GM19035 (cell line): ENCODE measurements around the gene TGM2.

Experiments used
- ATAC-seq: cut with Tn5 transposase; IDR thresholded peaks from one replicate; pipeline ENCODE4 v1.9.1; 2021; ENCODE audit not compliant: unreplicated experiment

Gene TGM2

DNA sequence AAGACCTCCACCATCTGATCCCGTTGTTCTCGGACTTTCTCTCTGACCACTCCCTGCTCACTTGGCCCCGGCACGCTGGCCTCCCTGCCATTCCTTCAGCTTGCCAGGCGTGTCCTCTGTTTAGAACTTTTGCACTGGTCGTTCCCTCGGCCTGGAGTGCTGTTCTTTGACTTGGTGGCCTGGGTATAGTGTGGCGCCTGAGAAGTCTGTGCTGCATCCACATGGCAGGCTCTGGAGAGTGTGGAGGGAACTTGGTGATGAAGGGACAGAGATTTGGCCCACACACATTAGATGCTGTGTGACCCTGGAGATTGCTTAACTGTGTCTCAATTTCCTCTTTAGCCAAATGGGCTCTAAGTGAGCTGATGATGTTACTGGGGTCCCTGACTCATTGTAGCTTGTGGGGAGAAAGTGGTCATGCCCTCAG is 13.0 kb upstream of the TGM2 start:
- ATAC-seq: no peak

DNA sequence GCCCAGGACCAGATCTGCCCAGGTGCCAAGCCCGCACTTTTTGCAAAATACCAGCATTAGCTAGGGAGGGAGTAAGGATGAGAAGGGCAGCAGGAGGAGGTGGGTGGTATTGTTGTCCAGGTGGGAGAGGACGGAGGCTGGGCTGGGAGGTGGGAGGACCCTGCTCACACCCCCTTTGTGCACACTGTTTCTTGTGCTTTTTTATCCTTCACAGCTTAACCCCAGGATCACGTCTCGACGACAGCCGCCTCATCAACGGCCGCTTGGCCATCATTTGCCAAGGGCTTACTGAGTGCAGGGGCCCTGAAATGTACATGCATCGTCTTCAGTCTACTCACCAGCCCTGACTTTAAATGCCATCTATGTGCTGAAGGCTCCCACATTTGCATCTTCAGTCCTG is 12.1 kb upstream of the TGM2 start:
- no peak for ATAC-seq

DNA sequence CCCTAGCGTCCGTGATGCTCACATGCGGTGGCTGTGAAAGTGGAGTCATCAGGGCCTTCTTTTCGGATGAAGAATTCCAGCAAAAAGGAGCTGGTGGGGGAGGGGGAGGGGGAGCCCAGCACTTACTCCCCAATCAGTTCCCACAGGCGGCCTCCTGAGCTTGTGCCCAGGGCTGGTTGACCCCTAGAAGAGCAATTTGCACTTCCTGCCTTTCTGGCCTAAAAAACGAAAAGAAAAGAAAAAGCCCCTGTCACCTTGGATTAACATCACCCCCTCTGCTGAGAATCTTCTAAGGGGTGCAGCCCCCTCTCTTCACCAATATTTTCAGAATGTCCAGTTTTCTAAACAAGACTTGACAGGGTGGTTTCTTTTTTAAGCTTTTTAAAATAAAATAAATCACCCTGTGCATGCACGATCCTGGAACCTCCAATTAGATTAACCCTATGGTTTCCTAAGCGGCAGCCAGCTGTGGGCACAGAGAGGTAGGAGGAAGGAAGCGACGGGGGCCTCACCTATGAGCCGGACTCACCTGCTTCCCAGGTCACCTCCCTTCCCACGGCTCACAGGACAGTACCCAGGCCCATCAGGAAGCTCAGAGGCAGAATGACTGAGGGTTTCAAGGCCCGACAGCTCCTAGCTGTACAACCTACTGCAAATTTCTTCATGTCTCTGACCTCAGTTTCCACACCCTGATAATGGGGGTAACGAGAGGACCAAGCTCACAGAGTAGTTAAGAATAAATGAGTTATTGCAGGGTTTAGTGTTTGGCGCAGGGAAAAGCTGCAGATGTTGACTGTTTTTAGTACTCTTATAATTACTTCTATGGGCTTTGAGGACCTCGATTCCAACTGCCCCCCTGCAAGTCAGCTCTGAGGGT is 10.5 kb upstream of the TGM2 start:
- no peak for ATAC-seq

DNA sequence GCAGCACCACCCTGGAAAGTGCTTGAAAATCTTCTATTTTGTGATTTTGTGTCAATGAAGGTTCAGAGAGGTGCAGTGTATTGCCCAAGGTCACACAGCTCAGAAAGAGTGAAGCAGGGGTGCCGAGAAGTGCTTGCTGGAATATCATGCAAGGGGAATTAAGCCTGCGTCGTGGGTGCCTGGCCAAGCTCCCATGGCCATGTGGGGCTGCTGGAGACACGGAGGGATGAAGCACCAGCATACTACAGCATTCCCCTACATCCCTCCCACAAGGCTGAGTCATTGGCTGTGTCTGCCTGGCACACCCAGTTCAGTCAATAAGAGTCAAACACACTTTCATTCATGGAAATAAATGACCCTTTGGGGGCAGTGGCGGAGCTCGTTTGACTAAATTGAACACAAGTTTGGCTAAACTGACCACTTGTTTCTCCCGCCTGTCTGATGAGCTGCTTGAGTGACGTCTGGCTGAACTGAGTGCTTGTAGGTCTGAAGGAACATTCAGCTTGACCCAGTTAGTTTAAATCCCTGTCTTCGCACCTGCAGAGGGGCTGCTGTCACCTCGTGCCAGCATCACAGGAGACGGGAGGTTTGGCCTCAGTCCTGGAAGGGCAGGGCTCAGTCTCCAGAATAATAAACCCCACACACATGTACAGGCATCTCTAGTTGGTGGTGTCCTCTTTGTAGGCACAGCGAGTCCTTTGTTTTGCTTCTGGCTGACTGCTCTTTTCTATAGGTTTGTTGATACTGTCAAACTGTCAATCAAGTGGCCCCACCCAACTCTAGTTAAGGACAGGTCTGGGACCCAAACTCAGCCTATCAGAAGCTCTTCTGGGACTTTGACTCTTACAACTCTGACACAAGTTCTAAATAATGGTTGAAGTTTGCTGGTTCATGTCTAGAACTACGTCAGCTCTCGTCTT is 8.4 kb upstream of the TGM2 start:
- ATAC-seq: no peak

DNA sequence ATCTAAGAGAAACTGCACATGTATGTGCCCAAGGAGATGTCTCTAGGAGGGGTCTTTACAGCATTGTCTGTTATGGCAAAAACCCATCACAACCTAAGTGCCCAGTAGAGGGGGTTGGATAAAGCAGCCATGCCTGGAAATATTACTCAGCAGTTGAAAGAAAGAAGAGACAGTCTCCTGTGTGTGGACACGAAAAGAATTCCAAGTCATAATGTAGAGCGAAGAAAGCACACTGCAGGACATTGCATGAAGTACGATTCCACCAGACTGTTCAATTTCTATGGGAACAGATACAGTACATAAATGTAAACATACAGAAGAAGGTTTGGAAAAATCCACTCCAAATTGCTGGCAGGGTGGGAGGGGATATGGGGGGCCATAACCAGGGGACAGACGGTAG is 7.3 kb upstream of the TGM2 start:
- no peak for ATAC-seq

DNA sequence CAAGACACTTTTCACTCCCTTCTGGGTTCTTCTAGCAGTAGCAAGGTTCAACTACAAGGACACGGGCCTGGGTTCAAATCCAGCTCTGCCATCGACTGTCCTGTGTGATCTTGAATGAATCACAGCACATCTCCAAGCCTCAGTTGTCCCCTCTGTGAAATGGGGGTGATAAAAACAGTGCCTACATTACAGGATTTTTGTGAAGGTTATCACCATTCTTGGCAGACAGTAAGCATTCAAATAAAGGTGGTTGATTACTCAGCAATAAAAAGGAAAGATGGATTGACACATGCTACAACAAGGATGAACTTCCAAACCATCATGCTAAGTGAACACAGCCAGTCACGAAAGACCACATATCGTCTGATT is 6.6 kb upstream of the TGM2 start:
- no peak for ATAC-seq

DNA sequence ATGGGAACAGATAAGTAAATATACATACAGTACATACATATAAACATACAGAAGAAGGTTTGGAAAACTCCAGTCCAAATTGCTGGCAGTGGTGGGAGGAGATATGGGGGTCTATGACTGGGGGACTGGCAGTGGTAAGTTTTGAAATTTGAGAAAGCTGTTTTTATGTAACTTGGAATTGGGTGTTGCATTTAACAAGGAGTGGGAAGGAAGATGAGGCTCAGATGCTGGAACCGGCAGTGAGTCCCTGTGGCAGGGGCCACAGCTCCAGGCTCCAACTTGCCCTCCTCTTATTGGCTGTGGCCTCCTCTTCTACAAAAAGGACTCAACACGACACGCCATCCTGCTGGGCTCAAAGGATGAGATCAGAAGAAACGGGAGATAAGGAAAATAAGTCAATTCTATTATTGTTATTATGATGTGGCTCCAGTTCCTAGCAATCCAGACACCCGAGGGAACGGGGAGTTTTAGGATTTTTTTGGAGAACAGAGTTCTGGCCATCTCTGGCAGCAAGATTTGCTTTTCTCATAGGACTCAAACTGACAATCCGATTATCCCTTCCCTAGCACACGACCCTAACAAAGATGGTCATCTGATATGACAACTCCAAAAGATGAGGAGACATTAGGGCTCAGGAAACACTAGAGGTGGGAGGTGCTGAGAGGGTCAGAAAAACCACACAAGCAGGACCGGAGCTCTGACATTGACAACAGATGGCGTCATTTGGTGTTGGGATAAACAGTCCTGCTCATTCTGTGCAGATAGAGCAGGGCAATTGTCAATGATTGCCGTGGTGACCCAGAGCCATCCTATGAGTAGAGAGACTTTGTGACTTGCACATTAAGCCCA is 6.0 kb upstream of the TGM2 start:
- ATAC-seq: no peak

DNA sequence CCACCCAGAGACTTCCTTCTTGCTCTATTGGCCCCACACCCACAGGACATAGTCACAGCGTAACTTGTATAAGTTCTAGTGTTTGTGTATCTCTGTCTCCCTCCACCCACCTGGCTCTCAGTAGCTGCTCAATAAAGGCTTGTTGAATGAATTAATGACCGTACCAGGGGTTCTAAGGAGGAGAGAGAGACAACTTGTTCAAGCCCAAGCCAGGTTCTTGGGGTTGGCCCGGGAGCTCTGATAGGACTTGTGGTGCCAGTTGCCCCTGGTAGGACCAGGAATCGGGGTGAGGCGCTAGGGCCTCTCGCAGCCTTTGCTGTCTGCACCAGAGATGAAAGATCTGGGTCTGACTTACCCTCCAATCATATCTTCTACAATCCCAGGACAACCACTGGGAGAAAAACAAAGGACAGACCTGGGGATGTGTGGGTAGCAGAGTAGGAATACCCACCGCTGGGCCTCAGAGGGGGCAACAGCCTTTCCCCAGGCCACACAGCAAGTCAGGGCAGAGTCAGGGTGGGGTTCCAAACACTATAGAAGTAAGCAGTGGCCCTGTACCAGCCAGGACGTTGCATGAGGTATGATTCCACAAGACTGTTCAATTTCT is 5.3 kb upstream of the TGM2 start:
- no peak for ATAC-seq

DNA sequence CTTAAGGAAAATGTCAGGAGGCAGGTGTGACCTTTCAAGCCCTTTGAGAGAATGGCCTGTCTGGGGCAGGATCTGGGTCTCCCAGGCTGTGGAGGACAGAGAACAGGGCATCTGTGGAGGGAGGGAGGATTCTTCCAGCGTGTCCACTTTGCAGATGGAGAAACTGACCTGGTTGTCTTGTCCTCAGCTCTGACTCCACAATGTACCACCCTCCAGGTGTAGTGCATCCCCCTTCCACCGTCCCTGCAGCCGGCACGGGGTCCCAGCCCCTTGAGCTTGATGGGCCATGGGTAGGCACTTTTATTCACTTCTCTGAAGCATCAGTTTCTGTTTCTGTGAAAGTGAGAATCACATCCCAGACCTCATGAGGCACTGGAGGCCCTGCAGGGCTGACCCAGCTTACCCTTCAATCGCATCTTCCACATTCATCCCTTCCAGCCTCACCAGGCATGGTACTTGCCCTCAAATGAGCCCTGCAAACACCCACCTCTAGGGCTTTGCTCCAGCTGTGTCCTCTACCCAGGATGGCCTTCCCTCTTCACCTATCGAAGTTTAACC is 4.6 kb upstream of the TGM2 start:
- no peak for ATAC-seq

DNA sequence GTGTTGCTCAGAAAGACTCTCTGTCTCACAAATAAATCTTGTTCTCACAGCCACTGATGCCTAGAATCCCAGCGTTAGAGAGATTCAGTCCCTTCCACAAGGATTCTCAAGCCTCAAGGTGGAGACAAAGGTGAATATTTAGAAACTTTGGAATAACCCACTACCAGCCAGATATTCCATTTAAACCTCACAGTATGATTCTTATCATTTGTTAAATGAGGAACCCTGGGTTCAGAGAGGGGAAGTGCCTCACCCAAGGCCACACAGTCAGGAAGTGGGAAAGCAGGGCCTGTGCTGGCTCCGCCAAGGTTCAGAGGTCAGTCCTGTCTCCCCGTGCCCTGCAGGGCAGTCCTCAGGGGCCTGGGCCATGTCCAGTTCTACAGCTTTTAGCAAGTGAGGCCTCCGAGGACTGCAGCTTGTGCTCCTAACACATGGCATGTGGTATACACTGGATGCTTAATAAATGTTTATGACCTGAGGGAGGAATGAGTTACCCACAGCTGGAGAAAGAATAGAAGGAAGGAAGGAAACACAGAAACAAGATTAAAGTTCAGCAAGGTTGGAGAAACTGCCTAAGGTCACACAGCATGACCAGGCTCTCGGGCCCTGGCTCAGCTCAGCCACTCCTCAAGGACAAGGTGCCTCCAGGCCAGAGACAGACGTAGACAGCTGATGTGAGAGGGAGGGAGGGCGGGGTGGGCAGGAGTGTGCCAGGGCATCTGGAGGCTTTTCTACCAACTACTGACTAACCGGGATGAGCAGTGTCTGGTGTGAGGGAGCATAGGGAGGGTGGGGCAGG is 3.9 kb upstream of the TGM2 start:
- no peak for ATAC-seq

DNA sequence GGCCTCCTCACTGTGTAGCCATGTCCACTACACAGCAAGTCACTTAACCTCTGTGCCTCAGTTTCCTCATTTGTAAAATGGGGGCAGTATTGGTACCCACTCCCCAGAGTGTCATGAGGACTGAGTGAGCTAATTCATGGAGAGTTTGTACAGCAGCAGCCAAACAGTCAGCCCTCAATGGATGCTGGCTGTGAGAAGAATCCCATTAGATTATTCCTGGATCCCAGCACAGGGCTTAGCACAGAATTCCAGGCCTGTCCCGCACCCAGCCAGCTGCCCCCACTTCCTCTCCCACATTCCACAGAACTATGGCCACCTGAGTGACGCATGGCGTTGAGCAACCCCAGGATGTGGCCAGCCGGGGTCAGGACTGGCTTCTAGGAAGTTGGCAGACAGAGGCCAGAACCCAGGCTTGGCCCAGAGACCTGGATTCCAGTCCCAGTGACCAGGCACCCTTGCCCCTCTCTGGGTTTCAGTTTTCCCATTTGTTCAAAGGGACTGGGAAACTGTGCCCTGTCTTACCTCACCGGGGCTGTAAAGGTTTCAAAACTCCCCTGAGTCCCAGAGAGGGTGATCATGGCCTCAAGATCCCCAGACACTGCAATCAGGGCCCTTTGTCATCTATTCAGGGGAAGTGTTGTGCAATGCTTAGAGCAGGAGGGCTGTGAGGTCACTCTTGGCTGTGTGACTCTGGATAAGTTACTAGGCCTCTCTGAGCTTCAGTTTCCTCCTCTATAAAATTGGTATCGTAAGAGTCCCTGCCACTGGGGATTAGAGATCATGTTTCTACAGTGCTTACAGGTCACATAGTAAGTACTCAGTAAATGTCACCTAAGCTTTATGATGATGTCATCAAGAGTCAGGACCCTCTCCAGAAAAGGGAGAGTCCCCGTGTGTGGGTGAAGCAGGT is 3.0 kb upstream of the TGM2 start:
- ATAC-seq: no peak

DNA sequence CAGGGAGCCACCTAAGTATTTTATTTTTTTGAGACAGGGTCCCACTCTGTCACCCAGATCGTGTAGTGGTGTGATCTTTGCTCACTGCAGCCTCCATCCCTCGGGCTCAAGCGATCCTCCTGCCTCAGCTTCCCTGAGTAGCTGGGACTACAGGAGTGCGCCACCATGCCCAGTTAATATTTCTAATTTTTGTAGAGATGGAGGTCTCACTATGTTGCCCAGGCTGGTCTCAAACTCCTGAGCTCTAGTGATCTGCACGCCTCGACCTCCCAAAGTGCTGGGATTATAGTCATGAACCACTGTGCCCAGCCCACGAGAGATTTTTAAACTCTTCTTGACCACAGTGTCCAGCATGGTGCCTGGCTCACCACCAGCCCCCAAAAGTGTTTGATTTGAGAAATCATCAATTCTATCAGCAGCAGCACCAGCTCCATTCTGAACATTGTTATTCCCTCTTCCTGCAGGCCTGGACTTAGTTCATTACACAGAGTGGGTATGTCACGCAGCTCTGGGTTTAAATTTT is 2.3 kb upstream of the TGM2 start:
- ATAC-seq: no peak

DNA sequence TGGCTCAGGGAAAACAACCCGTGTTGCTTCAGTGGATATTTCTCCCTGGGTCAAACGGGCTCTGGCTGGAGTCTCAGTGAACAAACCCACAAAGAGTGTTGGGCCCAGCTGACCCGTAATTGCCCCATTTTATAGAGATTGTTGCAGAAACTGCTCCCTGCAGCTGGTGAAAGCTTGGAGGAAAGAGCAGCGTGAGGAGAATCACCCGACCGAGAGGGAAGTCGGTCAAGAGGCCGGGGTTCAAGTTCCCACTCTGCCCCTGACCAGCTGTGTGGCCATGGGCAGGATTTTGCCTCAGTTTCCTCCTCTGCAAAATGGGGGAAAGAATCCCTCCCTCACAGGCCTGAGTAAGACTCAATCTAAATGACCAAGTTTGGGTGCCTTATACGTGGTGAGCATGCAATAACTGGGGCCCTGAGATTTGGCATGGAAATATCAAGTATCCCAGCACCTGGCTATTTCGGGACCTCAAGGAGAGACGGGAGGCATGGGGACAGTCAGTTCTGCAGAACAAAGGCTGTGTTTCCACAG is 1.7 kb upstream of the TGM2 start:
- ATAC-seq: no peak

DNA sequence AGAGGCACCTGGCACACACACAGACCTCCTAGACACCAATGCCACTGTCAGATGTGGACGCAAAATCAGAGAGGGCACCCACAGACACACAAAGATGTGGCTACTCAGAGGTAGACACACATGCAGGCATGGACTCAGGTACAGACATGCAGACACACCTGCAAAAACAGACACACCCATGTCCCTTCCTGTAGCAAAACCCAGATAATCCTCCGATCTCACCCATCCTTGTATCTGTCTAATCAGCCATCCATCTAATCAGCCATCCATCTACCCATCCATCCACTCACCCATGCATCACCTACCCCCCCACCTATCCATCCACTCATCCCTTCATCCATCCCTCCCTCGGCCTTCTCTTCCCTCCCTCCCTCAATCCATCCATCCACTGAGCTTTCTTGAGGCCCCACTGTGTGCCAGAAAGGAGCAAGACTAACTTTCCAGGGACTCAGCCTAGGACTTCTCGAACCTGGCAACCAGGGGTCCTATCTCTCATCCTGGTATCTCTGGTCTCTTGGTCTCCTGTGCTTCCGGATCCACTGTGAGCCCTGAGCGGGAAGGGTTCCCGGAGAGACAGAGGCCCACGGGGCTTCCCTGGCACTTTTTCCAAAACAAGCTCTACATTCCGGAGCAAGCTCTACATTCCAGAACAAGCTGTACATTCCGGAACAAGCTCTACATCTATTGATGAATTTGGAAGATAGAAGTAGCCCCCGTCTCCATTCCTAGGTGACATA is 1.1 kb upstream of the TGM2 start:
- ATAC-seq: no peak

DNA sequence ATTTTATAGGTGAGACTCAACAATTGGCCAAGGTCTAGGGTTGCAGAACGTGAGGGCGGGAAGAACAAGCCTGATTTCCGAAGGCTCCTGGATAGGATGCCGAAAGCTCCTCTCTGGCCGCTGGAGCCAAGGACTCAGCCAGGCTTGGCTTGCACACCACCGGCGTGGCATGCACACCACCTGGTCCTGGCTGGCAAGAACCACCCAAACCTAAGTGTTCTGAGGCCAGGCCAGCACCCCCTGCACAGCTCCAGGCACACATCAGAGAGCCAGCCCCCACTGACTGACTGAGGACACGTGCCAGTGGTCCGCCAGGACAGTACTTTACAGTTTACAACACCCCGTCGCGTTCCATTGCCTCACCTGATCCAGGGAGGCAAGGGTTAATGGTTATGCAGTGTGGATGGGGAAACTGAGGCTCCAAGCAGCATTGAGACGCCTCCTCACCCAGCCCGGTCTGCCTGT is 414 bp downstream of the TGM2 start:
- no peak for ATAC-seq

DNA sequence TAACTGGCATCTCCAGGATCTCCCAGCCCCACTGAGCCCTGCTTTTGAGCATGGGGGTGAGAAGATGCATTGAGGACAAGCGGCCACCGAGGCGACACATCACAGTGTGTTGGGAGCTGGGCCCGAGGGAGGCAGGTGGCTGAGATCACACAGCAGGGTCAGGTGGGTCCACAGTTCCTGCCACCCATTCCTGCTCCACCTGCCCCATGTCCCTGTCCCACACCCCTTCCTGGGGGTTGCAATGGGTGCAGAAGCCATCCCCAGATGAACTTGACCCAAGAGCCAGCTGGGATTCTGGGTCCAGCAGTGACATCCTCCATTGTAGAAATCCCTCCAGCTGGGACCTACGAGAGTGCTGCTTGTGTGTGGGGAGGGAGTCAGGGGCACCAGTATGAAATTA is 1.0 kb downstream of the TGM2 start:
- no peak for ATAC-seq
